GM21723 (cell line): ENCODE data around the gene ATP1A1.
A peak's percentile ranks its signal among the peaks of the same experiment; 100 is the strongest.

ENCODE experiments used
- ATAC-seq: cut with Tn5 transposase; IDR thresholded peaks from one replicate; pipeline ENCODE4 v1.9.1; 2021; ENCODE audit warnings: mild to moderate bottlenecking, moderate library complexity; ENCODE audit not compliant: unreplicated experiment

ATP1A1 gene

GRCh38 chr1:116370181-116370580 is 2.9 kb upstream of the ATP1A1 start:
- no peak for ATAC-seq

- ATAC-seq, result no peak
These were observed 1.3 kb upstream of the ATP1A1 start for GRCh38 chr1:116371752-116372151.

GRCh38 chr1:116372191-116372590 is 853 bp upstream of the ATP1A1 start:
- no peak for ATAC-seq

DNA sequence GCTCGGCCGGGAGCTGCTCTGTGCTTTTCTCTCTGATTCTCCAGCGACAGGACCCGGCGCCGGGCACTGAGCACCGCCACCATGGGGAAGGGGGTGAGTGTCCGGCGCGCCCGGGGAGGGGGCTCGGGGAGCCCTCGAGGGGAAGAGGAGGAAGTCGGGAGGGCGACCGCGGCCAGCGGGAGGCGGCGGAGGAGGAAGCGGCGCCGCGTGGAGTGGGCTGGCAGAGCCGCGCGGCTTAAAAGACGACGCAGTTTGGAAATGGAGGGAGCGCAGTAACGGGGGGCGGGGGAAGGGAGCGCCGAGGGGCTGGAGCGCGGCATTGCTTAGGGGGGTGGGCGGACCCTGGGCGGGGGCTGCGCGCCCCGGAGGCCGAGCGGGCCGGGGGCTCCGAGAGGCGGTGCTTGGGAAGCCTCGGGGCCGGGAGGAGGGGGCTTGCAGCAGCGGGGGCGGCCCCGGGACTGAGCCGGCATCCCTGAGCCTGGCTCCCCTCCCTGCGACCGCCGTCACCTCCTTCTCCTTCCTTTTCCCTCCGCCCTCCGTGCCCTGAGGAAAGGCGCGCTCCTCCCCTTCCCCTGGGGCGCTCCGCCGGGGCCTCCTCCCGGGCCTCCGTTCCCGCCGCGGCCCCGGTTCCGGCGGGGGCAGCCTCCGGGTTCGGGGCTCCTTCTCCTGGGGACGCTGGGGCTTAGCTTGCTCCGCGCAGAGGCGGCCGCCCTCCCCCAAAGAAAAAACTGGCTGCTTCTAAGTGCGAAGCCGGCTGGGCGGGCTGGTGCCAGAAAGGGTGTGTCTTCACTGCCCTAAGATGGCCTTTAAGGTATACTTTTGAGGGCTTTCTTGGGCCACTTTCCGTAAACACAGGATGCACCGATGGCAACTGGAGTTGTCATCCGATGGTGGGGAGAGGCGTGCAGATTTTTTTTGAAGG is 648 bp downstream of the ATP1A1 start:
- no peak for ATAC-seq

- no peak for ATAC-seq
These were observed 1.5 kb downstream of the ATP1A1 start for GRCh38 chr1:116374353-116375147.

GRCh38 chr1:116375148-116375886 is 2.3 kb downstream of the ATP1A1 start:
- no peak for ATAC-seq

- no peak for ATAC-seq
These were observed 3.1 kb downstream of the ATP1A1 start for GRCh38 chr1:116375887-116376728.

DNA sequence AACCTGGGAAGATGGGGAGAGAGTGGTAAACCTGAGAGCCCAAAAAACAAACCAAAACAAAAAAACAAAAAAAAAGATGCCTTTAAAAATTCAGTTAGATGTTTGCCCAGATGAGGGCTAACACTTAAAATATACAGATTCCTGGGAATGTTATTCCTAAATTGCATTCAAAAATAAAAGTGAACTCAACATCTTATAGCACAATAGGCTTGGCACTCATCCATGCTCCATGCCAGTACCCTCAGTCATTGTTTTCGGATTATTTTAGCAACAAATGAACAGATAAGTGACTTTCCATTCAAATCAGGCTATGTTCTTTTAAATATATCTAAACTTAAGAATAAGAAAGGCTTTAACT is 3.7 kb downstream of the ATP1A1 start:
- no peak for ATAC-seq

- ATAC-seq, result peak; percentile 74
These were observed 4.8 kb downstream of the ATP1A1 start for GRCh38 chr1:116377541-116378529.

DNA sequence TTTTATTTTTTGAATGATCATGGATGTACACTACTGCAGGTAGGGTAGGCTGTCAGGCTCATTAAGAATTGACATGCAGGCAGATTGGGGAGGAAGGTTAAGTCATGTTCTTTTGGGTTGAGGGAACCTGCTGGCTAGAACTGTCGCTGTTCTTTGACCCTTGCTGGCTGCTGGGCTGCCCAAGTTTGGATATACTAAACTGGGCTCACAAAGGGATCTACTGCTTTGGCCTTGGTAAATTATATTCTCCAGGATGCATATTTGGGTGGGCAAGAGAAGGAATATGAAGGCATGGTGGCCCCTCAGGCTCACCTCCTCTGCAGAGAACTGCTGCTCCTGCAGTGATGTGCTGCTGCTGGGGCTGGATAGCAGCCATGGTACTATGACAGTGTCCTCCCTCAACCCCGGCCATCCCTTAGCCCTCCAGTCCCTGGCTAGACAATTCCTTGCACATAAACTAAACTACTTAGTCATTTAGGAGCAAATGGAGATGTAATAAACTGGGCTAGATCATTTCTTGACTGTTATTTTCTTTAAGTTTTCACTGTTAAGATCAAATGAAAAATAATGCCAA is 6.1 kb downstream of the ATP1A1 start:
- no peak for ATAC-seq

- no peak for ATAC-seq
These were observed 6.8 kb downstream of the ATP1A1 start for GRCh38 chr1:116379674-116380498.

- no peak for ATAC-seq
These were observed 7.6 kb downstream of the ATP1A1 start for GRCh38 chr1:116380499-116381242.

DNA sequence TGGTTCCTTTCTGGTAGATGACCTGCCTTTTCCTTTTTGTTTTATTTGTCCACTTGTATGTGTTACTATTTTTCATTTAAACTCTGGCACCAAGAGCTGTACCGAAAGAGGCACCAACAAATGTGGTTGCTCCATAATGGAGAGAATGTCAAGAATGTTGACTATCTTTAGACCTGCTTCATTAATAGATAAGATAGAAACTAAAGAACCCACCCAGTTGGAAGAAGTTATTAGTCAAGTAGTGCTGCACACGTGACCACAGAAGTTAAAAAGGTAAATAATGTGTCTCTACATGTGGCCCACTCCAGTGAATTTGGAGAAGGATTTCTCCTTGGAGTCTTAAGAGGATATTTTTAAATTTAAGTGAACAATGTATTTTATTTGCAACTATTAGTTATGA is 9.3 kb downstream of the ATP1A1 start:
- no peak for ATAC-seq

GRCh38 chr1:116382857-116383483 is 9.9 kb downstream of the ATP1A1 start:
- no peak for ATAC-seq

DNA sequence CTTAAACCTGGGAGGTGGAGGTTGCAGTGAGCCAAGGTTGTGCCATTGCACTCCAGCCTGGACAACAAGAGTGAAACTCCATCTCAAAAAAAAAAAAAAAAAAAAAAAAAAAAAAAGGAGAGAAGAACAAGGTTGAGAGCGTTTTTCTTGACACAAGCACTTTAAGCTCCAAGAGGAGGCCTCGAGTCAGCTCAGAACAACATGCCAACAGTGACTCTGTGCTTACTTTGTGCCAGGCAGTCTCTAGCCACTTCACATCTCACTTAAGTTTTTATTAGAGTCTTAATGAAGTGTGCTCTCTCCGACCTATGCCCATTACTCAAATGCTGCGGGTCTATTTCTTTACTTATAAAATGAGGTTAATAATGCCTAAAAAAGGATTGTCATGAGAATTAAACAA is 13.0 kb downstream of the ATP1A1 start:
- ATAC-seq, result no peak

GRCh38 chr1:116387551-116387950 is 14.5 kb downstream of the ATP1A1 start:
- ATAC-seq, result no peak

DNA sequence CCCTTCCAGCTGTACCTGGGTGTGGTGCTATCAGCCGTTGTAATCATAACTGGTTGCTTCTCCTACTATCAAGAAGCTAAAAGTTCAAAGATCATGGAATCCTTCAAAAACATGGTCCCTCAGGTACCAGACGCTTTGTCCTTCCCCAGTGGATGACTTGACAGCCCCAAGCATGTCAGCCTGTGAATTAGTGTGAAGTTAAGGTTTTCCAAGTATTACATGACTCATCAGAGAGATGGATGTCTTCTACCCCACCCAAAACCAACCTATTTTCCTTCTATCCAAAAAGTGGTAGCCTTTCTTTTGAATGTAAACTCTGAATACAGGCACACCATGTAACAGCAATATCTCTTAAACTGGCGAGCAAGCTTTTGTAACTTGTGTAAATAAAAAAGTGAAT is 15.1 kb downstream of the ATP1A1 start:
- no peak for ATAC-seq
